Activated T-cell treated with anti-CD3 and anti-CD28 coated beads, Interleukin-2, amount 50 U/mL, for 48 hours (primary cell): ENCODE measurements around the gene FNIP2.
"Not testable (repeated sequence)": the region's sequence is repeated elsewhere in the genome, so short reads cannot be mapped to it uniquely, and the experiment has no call there.

Experiments used
- DNase-seq, 2 experiments: peaks; one replicate each; pipeline ENCODE4 v3.0.0-alpha.2; 2020

The FNIP2 gene

GRCh38 chr4:158793430-158793829 is 24.6 kb downstream of the FNIP2 start:
- DNase-seq: not testable (repeated sequence)

GRCh38 chr4:158796370-158797140 is 27.7 kb downstream of the FNIP2 start:
- no peak for DNase-seq

GRCh38 chr4:158798062-158798461 is 29.2 kb downstream of the FNIP2 start:
- DNase-seq: no peak

- DNase-seq: no peak
Observed at GRCh38 chr4:158799013-158799770, 30.4 kb downstream of the FNIP2 start.

GRCh38 chr4:158799856-158800255 is 31.0 kb downstream of the FNIP2 start:
- DNase-seq: no peak

- no peak for DNase-seq
Observed at GRCh38 chr4:158801066-158801465, 32.2 kb downstream of the FNIP2 start.

- DNase-seq: no peak
Observed at GRCh38 chr4:158801677-158802076, 32.9 kb downstream of the FNIP2 start.

GRCh38 chr4:158802914-158803313 is 34.1 kb downstream of the FNIP2 start:
- DNase-seq: no peak

- DNase-seq: no peak
Observed at GRCh38 chr4:158805635-158806471, 37.0 kb downstream of the FNIP2 start.

GRCh38 chr4:158807691-158808090 is 38.9 kb downstream of the FNIP2 start:
- DNase-seq: no peak

GRCh38 chr4:158808399-158808798 is 39.6 kb downstream of the FNIP2 start:
- DNase-seq: no peak

- DNase-seq: not testable (repeated sequence)
Observed at GRCh38 chr4:158809208-158809607, 40.4 kb downstream of the FNIP2 start.

- DNase-seq: no peak
Observed at GRCh38 chr4:158809611-158810486, 41.0 kb downstream of the FNIP2 start.

GRCh38 chr4:158810487-158811215 is 41.8 kb downstream of the FNIP2 start:
- DNase-seq: peak; percentile 41

GRCh38 chr4:158811216-158811540 is 42.4 kb downstream of the FNIP2 start:
- DNase-seq: no peak

- DNase-seq: no peak
Observed at GRCh38 chr4:158811704-158812103, 42.9 kb downstream of the FNIP2 start.

GRCh38 chr4:158812133-158812532 is 43.3 kb downstream of the FNIP2 start:
- DNase-seq: no peak

GRCh38 chr4:158812543-158812942 is 43.7 kb downstream of the FNIP2 start:
- no peak for DNase-seq

- no peak for DNase-seq
Observed at GRCh38 chr4:158813113-158813512, 44.3 kb downstream of the FNIP2 start.

GRCh38 chr4:158814207-158814606 is 45.4 kb downstream of the FNIP2 start:
- DNase-seq: no peak

GRCh38 chr4:158814636-158815330 is 46.0 kb downstream of the FNIP2 start:
- DNase-seq: no peak
